Liver (tissue), 9 donors: ENCODE data around the gene LGR5. TPM values are rescaled to one million over a fixed set of nuclear protein-coding genes. Genes with fewer than 3 reads are reported as not detected.

Experiments
- DNase-seq: peaks from one replicate; pipeline ENCODE4 v3.0.0-alpha.2; 2017; ENCODE audit warnings: low spot score
- H3K27ac ChIP-seq, 2 donors: one replicate each; pipeline ENCODE4 v1.7.0; 2013; ENCODE audit warnings: inconsistent platforms in 2 of 2, low read length in 2 of 2, control low read depth in 1 of 2, low read depth in 1 of 2, mild to moderate bottlenecking in 1 of 2
- H3K27me3 ChIP-seq, 4 donors: one replicate each; pipeline versions ENCODE4 v1.6.1 to v1.7.0; 2013; ENCODE audit warnings: low read length in 3 of 4, inconsistent platforms in 1 of 4, mild to moderate bottlenecking in 1 of 4, moderate library complexity in 1 of 4; ENCODE audit not compliant: control insufficient read depth in 4 of 4, insufficient read depth in 4 of 4
- H3K36me3 ChIP-seq, 4 donors: one replicate each; pipeline versions ENCODE4 v1.6.1 to v1.7.0; 2013; ENCODE audit warnings: low read length in 3 of 4, mild to moderate bottlenecking in 3 of 4, low read depth in 1 of 4, moderate library complexity in 1 of 4; ENCODE audit not compliant: control insufficient read depth in 4 of 4, insufficient read depth in 3 of 4
- H3K4me1 ChIP-seq, 4 donors: one replicate each; pipeline versions ENCODE4 v1.6.1 to v1.7.0; 2013; ENCODE audit warnings: low read length in 3 of 4, mild to moderate bottlenecking in 3 of 4, moderate library complexity in 1 of 4; ENCODE audit not compliant: control insufficient read depth in 4 of 4, insufficient read depth in 4 of 4
- H3K4me3 ChIP-seq, 3 donors: one replicate each; pipeline versions ENCODE4 v1.6.1 to v1.7.0; 2013; ENCODE audit warnings: low read length in 3 of 3, control low read depth in 1 of 3, low read depth in 1 of 3, mild to moderate bottlenecking in 1 of 3
- H3K9ac ChIP-seq, 2 donors: one replicate each; pipeline ENCODE4 v1.7.0; 2013; ENCODE audit warnings: low read length in 2 of 2, mild to moderate bottlenecking in 2 of 2, moderate library complexity in 2 of 2, control low read depth in 1 of 2, low read depth in 1 of 2
- H3K9me3 ChIP-seq, 4 donors: one replicate each; pipeline versions ENCODE4 v1.6.1 to v1.7.0; 2013; ENCODE audit warnings: low read length in 3 of 4; ENCODE audit not compliant: control insufficient read depth in 4 of 4
- EGR1 ChIP-seq, 2 donors: IDR thresholded peaks; 2 replicates each; pipeline ENCODE4 v1.6.1; 2016 to 2018; ENCODE audit warnings: antibody characterized with exemption in 2 of 2, low read depth in 2 of 2
- FOXA1 ChIP-seq: IDR thresholded peaks from 2 replicates; pipeline ENCODE4 v1.6.1; 2016; ENCODE audit warnings: antibody characterized with exemption
- FOXA2 ChIP-seq: IDR thresholded peaks from 2 replicates; pipeline ENCODE4 v1.6.1; 2016; ENCODE audit warnings: antibody characterized with exemption
- GABPA ChIP-seq, 2 donors: IDR thresholded peaks in 1 of 2; conservative IDR thresholded peaks in 1 of 2; 2 replicates each; pipeline ENCODE4 v1.6.1; 2016; ENCODE audit warnings: antibody characterized with exemption in 2 of 2, mild to moderate bottlenecking in 1 of 2, moderate library complexity in 1 of 2
- HNF4A ChIP-seq, 2 donors: conservative IDR thresholded peaks; 2 replicates each; pipeline ENCODE4 v1.6.1; 2016; ENCODE audit warnings: antibody characterized with exemption in 2 of 2, mild to moderate bottlenecking in 2 of 2
- JUND ChIP-seq, 2 donors: IDR thresholded peaks; 2 replicates each; pipeline ENCODE4 v1.6.1; 2016; ENCODE audit warnings: antibody characterized with exemption in 2 of 2
- NR2F2 ChIP-seq: IDR thresholded peaks from 2 replicates; pipeline ENCODE4 v1.6.1; 2016; ENCODE audit warnings: antibody characterized with exemption
- RAD21 ChIP-seq, 2 donors: IDR thresholded peaks; 2 replicates each; pipeline ENCODE4 v1.6.1; 2016; ENCODE audit warnings: antibody characterized with exemption in 2 of 2, mild to moderate bottlenecking in 2 of 2
- RXRA ChIP-seq, 2 donors: IDR thresholded peaks; 2 replicates each; pipeline ENCODE4 v1.6.1; 2017 to 2018; ENCODE audit warnings: antibody characterized with exemption in 2 of 2, mild to moderate bottlenecking in 1 of 2
- SP1 ChIP-seq: IDR thresholded peaks from 2 replicates; pipeline ENCODE4 v1.6.1; 2018; ENCODE audit warnings: antibody characterized with exemption, mild to moderate bottlenecking
- TAF1 ChIP-seq: conservative IDR thresholded peaks from 2 replicates; pipeline ENCODE4 v1.6.1; 2016; ENCODE audit warnings: antibody characterized with exemption, mild to moderate bottlenecking
- WGBS: extraction: QIAGEN DNeasy Blood & Tissue Kit; methylation state at CpG from one replicate; pipeline ENCODE4 v1.1.7; 2013; 5-methylcytosine and 5-hydroxymethylcytosine counted together
- polyA plus RNA-seq, 2 donors: library from polyadenylated mRNA; stranded (reverse) in 1 of 2; unstranded in 1 of 2; fragments of 200-250 nt in 1 of 2; fragments of >200 nt in 1 of 2; fragmentation: Nextera tagmentation in 1 of 2; extraction: Ambion mirVana in 1 of 2; gene quantifications; one replicate each; pipeline versions ENCODE4 v1.2.1 to v1.2.3, GENCODE V29; 2013 to 2015
- total RNA-seq, 2 donors: library from RNA; depleted of rRNA; stranded (reverse); fragments of >200 nt; gene quantifications; one replicate each; pipeline ENCODE4 v1.2.3, GENCODE V29; 2014
- TF ChIP-seq, protein P1 (sequence below): IDR thresholded peaks from 2 replicates; pipeline ENCODE4 v1.6.1; 2016; ENCODE audit warnings: antibody characterized with exemption, mild to moderate bottlenecking
- TF ChIP-seq, protein P2 (sequence below): IDR thresholded peaks from 2 replicates; pipeline ENCODE4 v1.6.1; 2016; ENCODE audit warnings: antibody characterized with exemption
- TF ChIP-seq, protein P3 (sequence below): IDR thresholded peaks from 2 replicates; pipeline ENCODE4 v1.6.1; 2016; ENCODE audit warnings: antibody characterized with exemption
- TF ChIP-seq, protein P4 (sequence below): fragments of 150-350 bp; IDR thresholded peaks from 2 replicates; pipeline ENCODE4 v1.5.1; 2017; ENCODE audit warnings: improper control_type of control experiment, low read depth, low read length; ENCODE audit not compliant: missing input control
- TF ChIP-seq, protein P5 (sequence below): IDR thresholded peaks from 2 replicates; pipeline ENCODE4 v1.6.1; 2016; ENCODE audit warnings: antibody characterized with exemption
- donor health status: healthy.
- donor health status: healthy.
- donor health status: healthy.
- donor health status: healthy.
- donor health status: healthy.

The LGR5 gene
- total and polyA plus RNA-seq, 4 donors: 0.17 to 0.99 (median 0.82) TPM

DNA sequence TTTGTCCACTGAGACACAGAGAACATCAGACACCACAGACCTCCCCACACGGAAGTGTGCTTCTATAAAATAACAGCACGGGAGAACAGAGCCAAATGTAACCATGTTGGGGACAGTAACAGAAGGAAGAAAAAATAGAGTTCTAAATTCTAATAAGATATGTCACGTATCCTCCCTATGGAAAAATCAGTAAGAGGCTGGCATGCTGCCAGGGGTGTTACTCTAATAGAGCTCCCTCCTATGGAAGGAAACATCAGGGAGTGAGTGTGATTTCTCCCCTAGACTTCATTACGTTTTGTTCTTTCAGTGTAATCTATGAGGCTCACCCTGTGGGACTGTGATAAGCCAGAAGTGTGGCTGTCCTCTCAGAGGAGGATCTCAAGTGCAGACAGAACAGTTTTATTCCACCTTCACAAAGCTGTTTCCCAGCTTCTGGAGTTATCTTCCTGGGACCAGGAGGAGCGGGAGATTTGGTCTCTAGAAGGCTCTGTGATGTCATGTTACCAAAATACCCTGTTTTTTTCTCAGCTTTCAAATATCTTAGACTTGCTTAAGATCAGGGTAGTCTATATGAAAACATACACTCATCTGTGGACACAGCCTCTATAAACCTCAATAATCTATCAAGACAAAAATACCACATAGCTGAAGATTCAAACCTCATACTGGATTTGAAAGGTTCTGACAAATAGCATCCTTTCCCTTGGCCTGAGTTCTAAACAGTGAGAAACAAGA is 154.8 kb downstream of the LGR5 start:
- Histone ChIP-seq H3K4me3 (no peak overlapping the region), H3K27me3 (peaks cover 0 to 7% (median 0%) of the 10 kb centered on the region in 4 donors), H3K27ac (no peak overlapping the region), H3K9me3 (no peaks in the 10 kb centered on the region), H3K4me1 (no peaks in the 10 kb centered on the region), H3K9ac (no peak overlapping the region), H3K36me3 (no peaks in the 10 kb centered on the region)
- no peak for DNase-seq
- TF ChIP-seq FOXA1 (no peak), TAF1 (no peak), SP1 (no peak), FOXA2 (no peak), NR2F2 (no peak), GABPA (IDR thresholded peaks at IDR 0.05 in 1 of 2, conservative IDR thresholded peaks at IDR 0.05 in 1 of 2) (no peak), RXRA (IDR thresholded peaks at IDR 0.05) (no peak), HNF4A (conservative IDR thresholded peaks at IDR 0.05) (no peak), RAD21 (IDR thresholded peaks at IDR 0.05) (no peak), JUND (IDR thresholded peaks at IDR 0.05) (no peak), EGR1 (IDR thresholded peaks at IDR 0.05; ENCODE audit: low read depth in 2 of 2) (no peak)
- TF ChIP-seq, protein P1, sequence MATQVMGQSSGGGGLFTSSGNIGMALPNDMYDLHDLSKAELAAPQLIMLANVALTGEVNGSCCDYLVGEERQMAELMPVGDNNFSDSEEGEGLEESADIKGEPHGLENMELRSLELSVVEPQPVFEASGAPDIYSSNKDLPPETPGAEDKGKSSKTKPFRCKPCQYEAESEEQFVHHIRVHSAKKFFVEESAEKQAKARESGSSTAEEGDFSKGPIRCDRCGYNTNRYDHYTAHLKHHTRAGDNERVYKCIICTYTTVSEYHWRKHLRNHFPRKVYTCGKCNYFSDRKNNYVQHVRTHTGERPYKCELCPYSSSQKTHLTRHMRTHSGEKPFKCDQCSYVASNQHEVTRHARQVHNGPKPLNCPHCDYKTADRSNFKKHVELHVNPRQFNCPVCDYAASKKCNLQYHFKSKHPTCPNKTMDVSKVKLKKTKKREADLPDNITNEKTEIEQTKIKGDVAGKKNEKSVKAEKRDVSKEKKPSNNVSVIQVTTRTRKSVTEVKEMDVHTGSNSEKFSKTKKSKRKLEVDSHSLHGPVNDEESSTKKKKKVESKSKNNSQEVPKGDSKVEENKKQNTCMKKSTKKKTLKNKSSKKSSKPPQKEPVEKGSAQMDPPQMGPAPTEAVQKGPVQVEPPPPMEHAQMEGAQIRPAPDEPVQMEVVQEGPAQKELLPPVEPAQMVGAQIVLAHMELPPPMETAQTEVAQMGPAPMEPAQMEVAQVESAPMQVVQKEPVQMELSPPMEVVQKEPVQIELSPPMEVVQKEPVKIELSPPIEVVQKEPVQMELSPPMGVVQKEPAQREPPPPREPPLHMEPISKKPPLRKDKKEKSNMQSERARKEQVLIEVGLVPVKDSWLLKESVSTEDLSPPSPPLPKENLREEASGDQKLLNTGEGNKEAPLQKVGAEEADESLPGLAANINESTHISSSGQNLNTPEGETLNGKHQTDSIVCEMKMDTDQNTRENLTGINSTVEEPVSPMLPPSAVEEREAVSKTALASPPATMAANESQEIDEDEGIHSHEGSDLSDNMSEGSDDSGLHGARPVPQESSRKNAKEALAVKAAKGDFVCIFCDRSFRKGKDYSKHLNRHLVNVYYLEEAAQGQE: no peak
- TF ChIP-seq, protein P2, sequence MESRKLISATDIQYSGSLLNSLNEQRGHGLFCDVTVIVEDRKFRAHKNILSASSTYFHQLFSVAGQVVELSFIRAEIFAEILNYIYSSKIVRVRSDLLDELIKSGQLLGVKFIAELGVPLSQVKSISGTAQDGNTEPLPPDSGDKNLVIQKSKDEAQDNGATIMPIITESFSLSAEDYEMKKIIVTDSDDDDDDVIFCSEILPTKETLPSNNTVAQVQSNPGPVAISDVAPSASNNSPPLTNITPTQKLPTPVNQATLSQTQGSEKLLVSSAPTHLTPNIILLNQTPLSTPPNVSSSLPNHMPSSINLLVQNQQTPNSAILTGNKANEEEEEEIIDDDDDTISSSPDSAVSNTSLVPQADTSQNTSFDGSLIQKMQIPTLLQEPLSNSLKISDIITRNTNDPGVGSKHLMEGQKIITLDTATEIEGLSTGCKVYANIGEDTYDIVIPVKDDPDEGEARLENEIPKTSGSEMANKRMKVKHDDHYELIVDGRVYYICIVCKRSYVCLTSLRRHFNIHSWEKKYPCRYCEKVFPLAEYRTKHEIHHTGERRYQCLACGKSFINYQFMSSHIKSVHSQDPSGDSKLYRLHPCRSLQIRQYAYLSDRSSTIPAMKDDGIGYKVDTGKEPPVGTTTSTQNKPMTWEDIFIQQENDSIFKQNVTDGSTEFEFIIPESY: no peak
- TF ChIP-seq, protein P3, sequence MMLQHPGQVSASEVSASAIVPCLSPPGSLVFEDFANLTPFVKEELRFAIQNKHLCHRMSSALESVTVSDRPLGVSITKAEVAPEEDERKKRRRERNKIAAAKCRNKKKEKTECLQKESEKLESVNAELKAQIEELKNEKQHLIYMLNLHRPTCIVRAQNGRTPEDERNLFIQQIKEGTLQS: no peak
- TF ChIP-seq, protein P4, sequence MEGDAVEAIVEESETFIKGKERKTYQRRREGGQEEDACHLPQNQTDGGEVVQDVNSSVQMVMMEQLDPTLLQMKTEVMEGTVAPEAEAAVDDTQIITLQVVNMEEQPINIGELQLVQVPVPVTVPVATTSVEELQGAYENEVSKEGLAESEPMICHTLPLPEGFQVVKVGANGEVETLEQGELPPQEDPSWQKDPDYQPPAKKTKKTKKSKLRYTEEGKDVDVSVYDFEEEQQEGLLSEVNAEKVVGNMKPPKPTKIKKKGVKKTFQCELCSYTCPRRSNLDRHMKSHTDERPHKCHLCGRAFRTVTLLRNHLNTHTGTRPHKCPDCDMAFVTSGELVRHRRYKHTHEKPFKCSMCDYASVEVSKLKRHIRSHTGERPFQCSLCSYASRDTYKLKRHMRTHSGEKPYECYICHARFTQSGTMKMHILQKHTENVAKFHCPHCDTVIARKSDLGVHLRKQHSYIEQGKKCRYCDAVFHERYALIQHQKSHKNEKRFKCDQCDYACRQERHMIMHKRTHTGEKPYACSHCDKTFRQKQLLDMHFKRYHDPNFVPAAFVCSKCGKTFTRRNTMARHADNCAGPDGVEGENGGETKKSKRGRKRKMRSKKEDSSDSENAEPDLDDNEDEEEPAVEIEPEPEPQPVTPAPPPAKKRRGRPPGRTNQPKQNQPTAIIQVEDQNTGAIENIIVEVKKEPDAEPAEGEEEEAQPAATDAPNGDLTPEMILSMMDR: no peak
- TF ChIP-seq, protein P5, sequence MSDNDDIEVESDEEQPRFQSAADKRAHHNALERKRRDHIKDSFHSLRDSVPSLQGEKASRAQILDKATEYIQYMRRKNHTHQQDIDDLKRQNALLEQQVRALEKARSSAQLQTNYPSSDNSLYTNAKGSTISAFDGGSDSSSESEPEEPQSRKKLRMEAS: no peak
- WGBS: 57% methylated on average over 5 of the region's 5 CpGs
